ENCODE results near the gene RNU1-1. TPM values are rescaled to one million over a fixed set of nuclear protein-coding genes. Genes with fewer than 3 reads are reported as not detected.
"Not testable (repeated sequence)": the region's sequence is repeated elsewhere in the genome, so short reads cannot be mapped to it uniquely, and the experiment has no call there.

RNU1-1 gene
- total and polyA plus RNA-seq, 4 donors, result under 0.01 to 3,134 TPM; not detected in 2

DNA sequence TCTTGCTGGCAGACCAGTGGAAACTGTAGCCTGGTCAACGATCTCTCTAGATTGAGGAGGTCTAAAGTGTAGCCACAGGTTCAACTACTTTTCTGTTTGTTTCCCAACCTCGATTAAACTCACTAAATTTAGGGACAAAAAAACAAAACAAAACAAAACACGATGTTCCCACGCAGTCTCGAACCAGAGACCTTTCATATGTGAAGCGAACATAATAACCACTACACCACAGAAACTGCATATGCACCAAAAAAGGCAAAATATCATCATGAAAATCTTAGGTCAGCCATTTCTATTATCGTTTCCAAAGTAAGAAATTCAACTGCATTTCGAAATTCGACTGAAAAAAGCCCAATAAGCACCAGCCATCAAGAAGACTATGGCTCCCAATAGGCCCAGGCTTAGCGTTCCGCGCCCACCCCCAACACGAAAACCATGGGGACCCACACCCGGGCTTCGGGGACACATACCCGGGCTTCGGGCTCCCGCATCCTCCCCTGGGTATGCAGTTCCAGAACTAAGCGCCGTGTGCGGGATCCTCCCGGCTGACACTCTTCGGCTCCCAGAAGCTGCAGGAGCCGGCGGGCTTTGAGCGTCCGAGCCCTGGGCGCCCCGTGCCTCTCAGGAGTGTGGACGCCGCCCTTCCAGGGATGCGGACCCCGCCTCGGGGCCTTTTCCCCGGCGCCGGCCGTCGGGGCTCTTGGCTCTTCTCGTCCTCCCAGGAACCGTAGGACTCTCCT, 33.6 kb upstream of the RNU1-1 start:
- not testable (repeated sequence) for H3K36me3 ChIP-seq (ENCODE audit: control insufficient read depth in 4 of 4, insufficient read depth in 4 of 4, low read length in 4 of 4); H3K27ac ChIP-seq (ENCODE audit: low read depth in 1 of 2, low read length in 1 of 2); H3K9ac ChIP-seq (ENCODE audit: insufficient read depth in 1 of 2, low read length in 2 of 2); DNase-seq; ATAC-seq (ENCODE audit: insufficient read depth, low FRiP score); H3K4me1 ChIP-seq (ENCODE audit: control insufficient read depth in 5 of 5, insufficient read depth in 5 of 5, low read length in 5 of 5); H3K27me3 ChIP-seq (ENCODE audit: control insufficient read depth in 3 of 3, insufficient read depth in 3 of 3, low read length in 2 of 3); H3K4me3 ChIP-seq; H3K9me3 ChIP-seq (ENCODE audit: control insufficient read depth in 4 of 4, insufficient read depth in 3 of 4, low read length in 3 of 4)
- 61 to 75% methylated on average over 6 to 7 of the region's 41 CpGs for WGBS, 2 donors

DNA sequence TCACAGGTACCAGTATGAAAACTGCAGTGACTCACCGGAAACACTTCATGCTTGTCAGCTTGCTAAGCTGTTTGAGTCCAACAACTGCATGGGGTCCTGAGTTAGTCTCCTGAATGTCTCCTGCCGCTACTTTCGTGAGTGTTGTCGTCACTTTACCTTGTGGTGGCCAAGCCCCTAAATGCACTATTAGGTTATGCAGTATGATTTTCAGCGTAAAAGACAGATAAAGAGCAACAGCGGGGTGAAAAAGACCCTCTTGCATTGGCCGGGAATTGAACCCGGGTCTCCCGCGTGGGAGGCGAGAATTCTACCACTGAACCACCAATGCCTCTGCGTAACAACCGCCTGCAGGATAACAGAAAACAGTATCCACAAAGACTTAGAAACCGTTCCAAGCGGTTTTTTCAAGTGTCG, 31.6 kb upstream of the RNU1-1 start:
- not testable (repeated sequence) for H3K9ac ChIP-seq (ENCODE audit: insufficient read depth in 1 of 2, low read length in 2 of 2); H3K27ac ChIP-seq (ENCODE audit: low read depth in 1 of 2, low read length in 1 of 2); H3K27me3 ChIP-seq (ENCODE audit: control insufficient read depth in 3 of 3, insufficient read depth in 3 of 3, low read length in 2 of 3); H3K4me3 ChIP-seq; H3K9me3 ChIP-seq (ENCODE audit: control insufficient read depth in 4 of 4, insufficient read depth in 3 of 4, low read length in 3 of 4); H3K36me3 ChIP-seq (ENCODE audit: control insufficient read depth in 4 of 4, insufficient read depth in 4 of 4, low read length in 4 of 4); H3K4me1 ChIP-seq (ENCODE audit: control insufficient read depth in 5 of 5, insufficient read depth in 5 of 5, low read length in 5 of 5); ATAC-seq (ENCODE audit: insufficient read depth, low FRiP score)
- WGBS, 2 donors, result 46 to 64% methylated on average over 12 of the region's 16 CpGs
- DNase-seq, result peak in 2 of 3 donors; percentile 37 to 55

DNA sequence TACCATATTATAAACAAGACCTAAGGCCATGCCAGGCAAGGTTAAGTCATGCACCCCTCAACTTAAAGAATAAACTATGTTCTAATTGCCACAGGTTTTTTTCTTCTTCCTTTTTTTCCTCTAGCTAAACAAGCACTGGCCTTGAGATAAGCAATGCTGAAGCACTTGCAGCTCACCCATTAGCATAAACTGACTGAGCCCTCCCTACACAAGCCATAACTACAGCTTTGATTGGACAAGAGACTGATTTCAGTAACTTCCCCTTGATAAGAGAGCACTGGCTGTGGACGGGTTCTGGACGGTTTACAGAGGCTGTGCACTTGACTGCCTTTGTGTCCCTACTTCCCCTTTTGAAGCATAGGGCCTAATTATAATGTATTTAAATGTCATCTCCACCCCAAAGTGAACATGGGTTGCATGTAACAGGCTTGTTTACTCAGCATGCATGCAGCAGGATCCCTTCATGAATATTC, 26.4 kb upstream of the RNU1-1 start:
- not testable (repeated sequence) for DNase-seq; ATAC-seq (ENCODE audit: insufficient read depth, low FRiP score)
- 0% methylated on average over 1 of the region's 2 CpGs; no CpG with 5 or more reads in 1 of the 2 donors for WGBS, 2 donors

DNA sequence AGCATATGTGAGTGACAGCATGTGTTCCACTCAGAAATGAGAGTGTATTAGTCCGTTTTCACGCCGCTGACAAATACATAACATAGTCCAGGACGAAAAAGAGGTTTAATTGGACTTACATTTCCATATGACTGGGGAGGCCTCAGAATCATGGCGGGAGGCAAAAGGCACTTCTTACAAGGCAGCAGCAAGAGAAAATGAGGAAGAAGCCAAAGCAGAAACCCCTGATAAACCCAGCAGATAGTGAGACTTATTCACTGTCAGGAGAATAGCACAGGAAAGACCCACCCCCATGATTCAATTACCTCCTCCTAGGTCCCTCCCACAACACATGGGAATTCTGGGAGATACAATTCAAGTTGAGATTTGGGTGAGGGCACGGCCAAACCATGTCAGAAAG, 23.4 kb upstream of the RNU1-1 start:
- 71 to 77% methylated on average over 5 of the region's 6 CpGs for WGBS, 2 donors
- not testable (repeated sequence) for H3K36me3 ChIP-seq (ENCODE audit: control insufficient read depth in 4 of 4, insufficient read depth in 4 of 4, low read length in 4 of 4); H3K4me1 ChIP-seq (ENCODE audit: control insufficient read depth in 5 of 5, insufficient read depth in 5 of 5, low read length in 5 of 5); H3K9ac ChIP-seq (ENCODE audit: insufficient read depth in 1 of 2, low read length in 2 of 2); ATAC-seq (ENCODE audit: insufficient read depth, low FRiP score); H3K9me3 ChIP-seq (ENCODE audit: control insufficient read depth in 4 of 4, insufficient read depth in 3 of 4, low read length in 3 of 4); H3K4me3 ChIP-seq; DNase-seq; H3K27ac ChIP-seq (ENCODE audit: low read depth in 1 of 2, low read length in 1 of 2)
- peaks cover 0 to 14% (median 8%) of the 10 kb centered on the region in 3 donors for H3K27me3 ChIP-seq (ENCODE audit: control insufficient read depth in 3 of 3, insufficient read depth in 3 of 3, low read length in 2 of 3)

More for the DNA sequence above, 26.4 kb upstream of the RNU1-1 start:
- H3K4me3 ChIP-seq; H3K9ac ChIP-seq (ENCODE audit: insufficient read depth in 1 of 2, low read length in 2 of 2); H3K27me3 ChIP-seq (ENCODE audit: control insufficient read depth in 3 of 3, insufficient read depth in 3 of 3, low read length in 2 of 3); H3K27ac ChIP-seq (ENCODE audit: low read depth in 1 of 2, low read length in 1 of 2); H3K9me3 ChIP-seq (ENCODE audit: control insufficient read depth in 4 of 4, insufficient read depth in 3 of 4, low read length in 3 of 4); H3K36me3 ChIP-seq (ENCODE audit: control insufficient read depth in 4 of 4, insufficient read depth in 4 of 4, low read length in 4 of 4); H3K4me1 ChIP-seq (ENCODE audit: control insufficient read depth in 5 of 5, insufficient read depth in 5 of 5, low read length in 5 of 5): not testable (repeated sequence)

DNA sequence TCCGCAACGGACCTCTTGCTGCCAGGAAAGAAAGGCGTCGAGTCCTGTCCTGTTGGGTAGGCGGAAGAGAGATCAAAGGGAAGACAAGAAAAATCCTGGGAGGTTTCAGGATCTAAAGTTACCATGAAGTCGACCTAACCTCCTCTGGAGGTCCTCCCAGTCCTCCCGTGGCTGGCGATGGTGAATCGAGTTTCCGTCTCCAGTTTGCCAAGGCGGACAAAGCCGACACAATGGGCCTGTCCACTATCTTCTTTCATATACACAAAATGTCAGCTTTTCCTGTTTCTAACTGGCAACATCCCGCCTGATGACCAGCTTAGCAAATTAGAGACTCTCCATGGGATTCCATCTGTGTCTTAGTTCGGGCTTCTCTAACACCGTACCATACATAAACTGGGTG, 22.7 kb upstream of the RNU1-1 start:
- H3K27me3 ChIP-seq (ENCODE audit: control insufficient read depth in 3 of 3, insufficient read depth in 3 of 3, low read length in 2 of 3), result peaks cover 0 to 19% (median 15%) of the 10 kb centered on the region in 3 donors
- not testable (repeated sequence) for H3K4me1 ChIP-seq (ENCODE audit: control insufficient read depth in 5 of 5, insufficient read depth in 5 of 5, low read length in 5 of 5); DNase-seq; H3K36me3 ChIP-seq (ENCODE audit: control insufficient read depth in 4 of 4, insufficient read depth in 4 of 4, low read length in 4 of 4); H3K27ac ChIP-seq (ENCODE audit: low read depth in 1 of 2, low read length in 1 of 2); H3K9ac ChIP-seq (ENCODE audit: insufficient read depth in 1 of 2, low read length in 2 of 2); H3K4me3 ChIP-seq; H3K9me3 ChIP-seq (ENCODE audit: control insufficient read depth in 4 of 4, insufficient read depth in 3 of 4, low read length in 3 of 4); ATAC-seq (ENCODE audit: insufficient read depth, low FRiP score)
- 79 to 85% methylated on average over 15 of the region's 15 CpGs for WGBS, 2 donors

DNA sequence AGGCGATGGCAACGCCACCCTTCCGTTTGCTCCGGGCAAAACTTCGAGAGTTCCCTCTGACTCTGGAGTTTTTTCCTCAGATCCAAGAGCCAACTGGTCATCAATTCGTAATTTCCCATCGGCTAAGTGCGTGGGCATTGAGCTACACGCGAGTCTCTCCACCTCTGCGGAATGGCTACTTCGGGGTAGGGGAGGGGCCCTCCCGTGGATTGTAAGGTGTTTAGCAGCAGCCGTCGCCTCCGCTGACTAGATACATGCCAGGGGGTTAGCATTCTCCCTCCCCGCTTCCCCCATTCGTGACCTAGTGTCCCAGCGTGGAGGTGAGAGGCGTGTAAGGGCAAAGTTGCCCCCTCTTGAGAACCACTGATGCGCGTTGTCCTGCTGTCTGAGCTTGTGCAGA, 21.8 kb upstream of the RNU1-1 start:
- not testable (repeated sequence) for H3K4me1 ChIP-seq (ENCODE audit: control insufficient read depth in 5 of 5, insufficient read depth in 5 of 5, low read length in 5 of 5); H3K4me3 ChIP-seq; H3K9ac ChIP-seq (ENCODE audit: insufficient read depth in 1 of 2, low read length in 2 of 2); H3K27ac ChIP-seq (ENCODE audit: low read depth in 1 of 2, low read length in 1 of 2); ATAC-seq (ENCODE audit: insufficient read depth, low FRiP score); H3K9me3 ChIP-seq (ENCODE audit: control insufficient read depth in 4 of 4, insufficient read depth in 3 of 4, low read length in 3 of 4); H3K36me3 ChIP-seq (ENCODE audit: control insufficient read depth in 4 of 4, insufficient read depth in 4 of 4, low read length in 4 of 4); DNase-seq
- peaks cover 0 to 19% (median 18%) of the 10 kb centered on the region in 3 donors for H3K27me3 ChIP-seq (ENCODE audit: control insufficient read depth in 3 of 3, insufficient read depth in 3 of 3, low read length in 2 of 3)
- WGBS, 2 donors, result 45 to 56% methylated on average over 17 to 22 of the region's 22 CpGs

DNA sequence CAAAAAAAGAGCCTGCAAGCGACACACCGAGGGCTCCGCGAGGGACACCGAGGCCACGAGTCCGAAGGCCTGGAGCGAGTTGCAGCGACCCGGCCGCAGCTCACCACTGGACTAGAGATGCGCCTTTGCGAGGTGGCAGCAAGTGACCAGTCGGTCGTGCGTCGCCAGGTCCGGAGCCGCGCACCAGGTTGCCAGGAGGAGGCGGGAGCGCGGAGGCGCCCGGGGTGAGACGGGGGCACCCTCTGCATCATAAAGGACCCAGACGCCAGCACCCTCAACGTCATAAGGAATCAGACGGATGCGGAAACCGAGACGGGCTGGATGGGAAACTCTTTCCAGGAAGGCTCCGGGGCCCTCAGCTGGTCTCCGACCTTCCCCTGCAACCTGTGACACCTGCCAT, 21.4 kb upstream of the RNU1-1 start:
- not testable (repeated sequence) for DNase-seq; H3K9me3 ChIP-seq (ENCODE audit: control insufficient read depth in 4 of 4, insufficient read depth in 3 of 4, low read length in 3 of 4); H3K4me3 ChIP-seq; H3K9ac ChIP-seq (ENCODE audit: insufficient read depth in 1 of 2, low read length in 2 of 2); H3K27ac ChIP-seq (ENCODE audit: low read depth in 1 of 2, low read length in 1 of 2); H3K4me1 ChIP-seq (ENCODE audit: control insufficient read depth in 5 of 5, insufficient read depth in 5 of 5, low read length in 5 of 5); ATAC-seq (ENCODE audit: insufficient read depth, low FRiP score); H3K36me3 ChIP-seq (ENCODE audit: control insufficient read depth in 4 of 4, insufficient read depth in 4 of 4, low read length in 4 of 4)
- peaks cover 0 to 19% (median 18%) of the 10 kb centered on the region in 3 donors for H3K27me3 ChIP-seq (ENCODE audit: control insufficient read depth in 3 of 3, insufficient read depth in 3 of 3, low read length in 2 of 3)
- WGBS, 2 donors, result 17% methylated on average over 33 to 34 of the region's 34 CpGs

DNA sequence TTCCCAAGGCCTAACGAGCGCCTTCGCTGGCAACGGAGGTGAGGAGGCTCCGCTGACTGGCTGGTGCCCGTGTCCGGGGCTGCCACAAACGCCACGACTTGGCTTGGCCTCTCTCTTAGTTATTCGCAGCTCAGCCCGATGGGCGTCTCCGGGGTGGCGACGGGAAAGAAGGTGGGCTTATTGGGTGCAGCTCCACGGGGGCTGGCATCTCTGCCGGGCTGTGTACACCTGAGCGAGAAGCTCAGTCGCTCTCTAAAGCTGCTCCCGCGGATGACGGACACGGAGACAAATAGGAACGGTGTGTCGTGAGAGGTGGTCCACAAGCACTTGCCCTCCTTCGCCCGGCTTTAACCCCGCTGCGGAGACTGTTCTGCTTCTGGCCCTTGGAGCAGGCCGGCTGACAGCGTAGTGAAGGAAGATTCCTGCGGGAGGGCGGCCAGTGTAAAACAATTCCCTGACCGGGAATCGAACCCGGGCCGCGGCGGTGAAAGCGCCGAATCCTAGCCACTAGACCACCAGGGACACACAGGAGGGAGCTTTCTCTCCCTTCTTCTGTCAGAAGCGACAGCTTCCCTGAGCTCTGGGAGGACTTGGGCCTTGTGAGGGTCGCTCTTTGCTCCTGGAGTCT, 20.9 kb upstream of the RNU1-1 start:
- H3K4me1 ChIP-seq (ENCODE audit: control insufficient read depth in 5 of 5, insufficient read depth in 5 of 5, low read length in 5 of 5); H3K9me3 ChIP-seq (ENCODE audit: control insufficient read depth in 4 of 4, insufficient read depth in 3 of 4, low read length in 3 of 4): not testable (repeated sequence)
- H3K27me3 ChIP-seq (ENCODE audit: control insufficient read depth in 3 of 3, insufficient read depth in 3 of 3, low read length in 2 of 3), result peaks cover 0 to 19% (median 18%) of the 10 kb centered on the region in 3 donors

More for the DNA sequence above, 20.9 kb upstream of the RNU1-1 start:
- H3K27ac ChIP-seq (ENCODE audit: low read depth in 1 of 2, low read length in 1 of 2); H3K9ac ChIP-seq (ENCODE audit: insufficient read depth in 1 of 2, low read length in 2 of 2); H3K4me3 ChIP-seq; DNase-seq; H3K36me3 ChIP-seq (ENCODE audit: control insufficient read depth in 4 of 4, insufficient read depth in 4 of 4, low read length in 4 of 4): not testable (repeated sequence)
- ATAC-seq (ENCODE audit: insufficient read depth, low FRiP score), result peak; percentile 53
- 2 to 13% methylated on average over 17 to 32 of the region's 43 CpGs for WGBS, 2 donors
